Large intestine (tissue), 3 donors: ENCODE results near the gene SSBP4. TPM values are rescaled to one million over a fixed set of nuclear protein-coding genes. Genes with fewer than 3 reads are reported as not detected.

Source experiments
- DNase-seq, 2 donors: peaks; one replicate each; pipeline versions ENCODE4 v3.0.0 to v3.0.0-alpha.2; 2013
- H3K27ac ChIP-seq: one replicate; pipeline ENCODE4 v1.5.1; 2013; ENCODE audit warnings: low read length
- H3K27me3 ChIP-seq: 2 replicates; pipeline ENCODE4 v1.6.1; 2013; ENCODE audit warnings: low read length; ENCODE audit not compliant: control insufficient read depth, insufficient read depth
- H3K36me3 ChIP-seq: 2 replicates; pipeline ENCODE4 v1.6.1; 2013; ENCODE audit warnings: low read length; ENCODE audit not compliant: control insufficient read depth, insufficient read depth
- H3K4me1 ChIP-seq: one replicate; pipeline ENCODE4 v1.6.1; 2013; ENCODE audit warnings: low read length; ENCODE audit not compliant: control insufficient read depth, insufficient read depth
- H3K4me3 ChIP-seq: one replicate; pipeline ENCODE4 v1.5.1; 2013; ENCODE audit warnings: low read length
- H3K9me3 ChIP-seq: one replicate; pipeline ENCODE4 v1.6.1; 2013; ENCODE audit warnings: mild to moderate bottlenecking, low read depth, low read length, moderate library complexity; ENCODE audit not compliant: control insufficient read depth
- WGBS: methylation state at CpG from one replicate; pipeline ENCODE4 v1.1.5; 2013; ENCODE audit warnings: low lambda C conversion rate; ENCODE audit not compliant: insufficient coverage; 5-methylcytosine and 5-hydroxymethylcytosine counted together
- polyA plus RNA-seq: library from polyadenylated mRNA; unstranded; fragments of 120-200 nt; gene quantifications from one replicate; pipeline ENCODE4 v1.2.1, GENCODE V29; 2013

The SSBP4 gene
- polyA plus RNA-seq, 1 donor, result 105 TPM

GRCh38 chr19:18408053-18408476 lies 11.1 kb upstream of the SSBP4 start:
- DNase-seq, result no peak
- H3K36me3 ChIP-seq, result no peaks in the 10 kb centered on the region
- H3K27ac ChIP-seq, result no peak overlapping the region
- WGBS, result no CpG with 5 or more reads among the region's 10 CpGs
- no peak overlapping the region for H3K4me3 ChIP-seq
- H3K4me1 ChIP-seq, result peaks cover 10% of the 10 kb centered on the region
- H3K9me3 ChIP-seq, result no peaks in the 10 kb centered on the region
- H3K27me3 ChIP-seq, result no peaks in the 10 kb centered on the region

- Histone ChIP-seq H3K4me1 (peaks cover 32% of the 10 kb centered on the region), H3K9me3 (no peaks in the 10 kb centered on the region), H3K27ac (no peak overlapping the region), H3K27me3 (no peaks in the 10 kb centered on the region), H3K36me3 (no peaks in the 10 kb centered on the region), H3K4me3 (no peak overlapping the region)
- no CpG with 5 or more reads among the region's 16 CpGs for WGBS
- DNase-seq, result no peak
Observed at GRCh38 chr19:18412610-18413239, 6.5 kb upstream of the SSBP4 start.

GRCh38 chr19:18414504-18415177 lies 4.6 kb upstream of the SSBP4 start:
- no peaks in the 10 kb centered on the region for H3K36me3 ChIP-seq
- peak overlapping the region; percentile 93 for H3K27ac ChIP-seq
- WGBS, result no CpG with 5 or more reads among the region's 11 CpGs
- H3K4me3 ChIP-seq, result peak overlapping the region; percentile 17
- H3K4me1 ChIP-seq, result peaks cover 44% of the 10 kb centered on the region
- no peak for DNase-seq
- no peaks in the 10 kb centered on the region for H3K9me3 ChIP-seq
- H3K27me3 ChIP-seq, result no peaks in the 10 kb centered on the region

- H3K4me1 ChIP-seq, result peaks cover 44% of the 10 kb centered on the region
- DNase-seq, result peak in 1 of 2 donors; percentile 63
- peak overlapping the region; percentile 17 for H3K4me3 ChIP-seq
- H3K36me3 ChIP-seq, result no peaks in the 10 kb centered on the region
- no peaks in the 10 kb centered on the region for H3K27me3 ChIP-seq
- H3K9me3 ChIP-seq, result no peaks in the 10 kb centered on the region
- 70% methylated on average over 2 of the region's 25 CpGs for WGBS
- peak overlapping the region; percentile 93 for H3K27ac ChIP-seq
Observed at GRCh38 chr19:18415178-18415867, 3.9 kb upstream of the SSBP4 start.

- no CpG with 5 or more reads among the region's 44 CpGs for WGBS
- DNase-seq, result peak; percentile 87 to 93
- Histone ChIP-seq H3K27me3 (no peaks in the 10 kb centered on the region), H3K36me3 (no peaks in the 10 kb centered on the region), H3K4me1 (peaks cover 56% of the 10 kb centered on the region), H3K4me3 (peak overlapping the region; percentile 54), H3K9me3 (no peaks in the 10 kb centered on the region), H3K27ac (peak overlapping the region; percentile 93)
Observed at GRCh38 chr19:18416778-18417249, 2.4 kb upstream of the SSBP4 start.

GRCh38 chr19:18417250-18418028 lies 1.8 kb upstream of the SSBP4 start:
- Histone ChIP-seq H3K27ac (peak overlapping the region; percentile 93), H3K4me1 (peaks cover 62% of the 10 kb centered on the region), H3K36me3 (peaks cover under 1% of the 10 kb centered on the region), H3K9me3 (no peaks in the 10 kb centered on the region), H3K27me3 (no peaks in the 10 kb centered on the region), H3K4me3 (peak overlapping the region; percentile 54)
- peak; percentile 76 to 83 for DNase-seq
- no CpG with 5 or more reads among the region's 53 CpGs for WGBS

- peaks cover 3% of the 10 kb centered on the region for H3K36me3 ChIP-seq
- peaks cover 68% of the 10 kb centered on the region for H3K4me1 ChIP-seq
- H3K27me3 ChIP-seq, result no peaks in the 10 kb centered on the region
- WGBS, result no CpG with 5 or more reads among the region's 30 CpGs
- H3K27ac ChIP-seq, result peak overlapping the region; percentile 72
- peak in 1 of 2 donors; percentile 42 for DNase-seq
- H3K9me3 ChIP-seq, result no peaks in the 10 kb centered on the region
- H3K4me3 ChIP-seq, result peak overlapping the region; percentile 54
Observed at GRCh38 chr19:18418029-18418482, 1.1 kb upstream of the SSBP4 start.

- peak overlapping the region; percentile 72 for H3K27ac ChIP-seq
Observed at GRCh38 chr19:18418483-18419194, 559 bp upstream of the SSBP4 start.

GRCh38 chr19:18419699-18420460 lies 682 bp downstream of the SSBP4 start:
- H3K4me3 ChIP-seq, result peak overlapping the region; percentile 77
- H3K9me3 ChIP-seq, result no peaks in the 10 kb centered on the region
- H3K36me3 ChIP-seq, result peaks cover 3% of the 10 kb centered on the region
- peak; percentile 89 to 95 for DNase-seq
- no peaks in the 10 kb centered on the region for H3K27me3 ChIP-seq
- WGBS, result no CpG with 5 or more reads among the region's 97 CpGs
- H3K4me1 ChIP-seq, result peaks cover 71% of the 10 kb centered on the region
- H3K27ac ChIP-seq, result peak overlapping the region; percentile 95

More at GRCh38 chr19:18418483-18419194, 559 bp upstream of the SSBP4 start:
- H3K4me3 ChIP-seq, result peak overlapping the region; percentile 54
- DNase-seq, result no peak
- WGBS, result no CpG with 5 or more reads among the region's 39 CpGs
- no peaks in the 10 kb centered on the region for H3K9me3 ChIP-seq
- no peaks in the 10 kb centered on the region for H3K27me3 ChIP-seq
- peaks cover 74% of the 10 kb centered on the region for H3K4me1 ChIP-seq
- H3K36me3 ChIP-seq, result peaks cover 3% of the 10 kb centered on the region
